GM18517 (cell line): ENCODE measurements around the gene VCPKMT.

ENCODE experiments used
- ATAC-seq: cut with Tn5 transposase; IDR thresholded peaks from one replicate; pipeline ENCODE4 v1.9.1; 2021; ENCODE audit warnings: mild to moderate bottlenecking, moderate library complexity; ENCODE audit not compliant: unreplicated experiment

VCPKMT gene

GRCh38 chr14:50068496-50068895 is 47.9 kb downstream of the VCPKMT start:
- no peak for ATAC-seq

- ATAC-seq, result no peak
Observed at GRCh38 chr14:50067723-50068495, 48.5 kb downstream of the VCPKMT start.

- no peak for ATAC-seq
Observed at GRCh38 chr14:50065583-50065982, 50.8 kb downstream of the VCPKMT start.

GRCh38 chr14:50064993-50065392 is 51.4 kb downstream of the VCPKMT start:
- ATAC-seq, result peak; percentile 72

GRCh38 chr14:50063876-50064420 is 52.4 kb downstream of the VCPKMT start:
- no peak for ATAC-seq

GRCh38 chr14:50062438-50063085 is 53.8 kb downstream of the VCPKMT start:
- ATAC-seq, result no peak

- peak; percentile 46 for ATAC-seq
Observed at GRCh38 chr14:50061664-50062437, 54.5 kb downstream of the VCPKMT start.

- no peak for ATAC-seq
Observed at GRCh38 chr14:50060871-50061663, 55.3 kb downstream of the VCPKMT start.

GRCh38 chr14:50059763-50060616 is 56.4 kb downstream of the VCPKMT start:
- ATAC-seq, result no peak
